ENCODE results near the gene TBC1D25. TPM values are rescaled to one million over a fixed set of nuclear protein-coding genes. Genes with fewer than 3 reads are reported as not detected.
"Not testable (repeated sequence)": the region's sequence is repeated elsewhere in the genome, so short reads cannot be mapped to it uniquely, and the experiment has no call there.

TBC1D25 gene
- total and polyA plus RNA-seq, 9 donors = 3.9 to 10.8 (median 9.0) TPM

DNA sequence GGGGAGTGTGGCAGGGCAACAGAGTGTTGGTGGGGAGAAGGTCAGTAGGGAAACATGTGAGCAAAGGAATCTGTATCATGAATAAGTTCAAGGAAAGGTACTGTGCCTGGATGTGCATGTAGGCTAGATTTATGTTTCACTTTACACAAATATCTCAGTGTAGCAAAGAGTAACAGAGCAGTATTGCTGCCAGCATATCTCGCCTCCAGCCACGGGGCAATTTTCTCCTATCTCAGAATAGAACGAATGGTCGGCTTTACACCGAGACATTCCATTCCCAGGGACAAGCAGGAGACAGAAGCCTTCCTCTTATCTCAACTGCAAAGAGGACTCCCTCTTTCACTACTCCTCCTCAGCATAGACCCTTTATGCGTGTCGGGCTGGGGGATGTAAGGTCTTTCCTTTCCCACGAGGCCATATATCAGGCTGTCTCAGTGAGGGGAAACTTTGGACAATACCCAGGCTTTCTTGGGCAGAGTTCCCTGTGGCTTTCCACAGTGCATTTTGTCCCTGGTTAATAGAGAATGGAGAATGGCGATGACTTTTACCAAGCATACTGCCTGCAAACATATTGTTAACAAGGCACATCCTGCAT is 16.3 kb downstream of the TBC1D25 start:
- not testable (repeated sequence) for DNase-seq; H3K27ac ChIP-seq (ENCODE audit: low read length); H3K4me3 ChIP-seq (ENCODE audit: low read length); H3K4me1 ChIP-seq (ENCODE audit: control insufficient read depth, insufficient read depth, low read length); H3K9me3 ChIP-seq (replicated peaks; ENCODE audit: control insufficient read depth, low read depth, low read length); H3K27me3 ChIP-seq (ENCODE audit: control insufficient read depth, insufficient read depth, low read length)
- 73% methylated on average over 3 of the region's 9 CpGs for WGBS (ENCODE audit: insufficient coverage)
- peaks cover 30% of the 10 kb centered on the region for H3K36me3 ChIP-seq (ENCODE audit: control insufficient read depth, insufficient read depth, low read length)

DNA sequence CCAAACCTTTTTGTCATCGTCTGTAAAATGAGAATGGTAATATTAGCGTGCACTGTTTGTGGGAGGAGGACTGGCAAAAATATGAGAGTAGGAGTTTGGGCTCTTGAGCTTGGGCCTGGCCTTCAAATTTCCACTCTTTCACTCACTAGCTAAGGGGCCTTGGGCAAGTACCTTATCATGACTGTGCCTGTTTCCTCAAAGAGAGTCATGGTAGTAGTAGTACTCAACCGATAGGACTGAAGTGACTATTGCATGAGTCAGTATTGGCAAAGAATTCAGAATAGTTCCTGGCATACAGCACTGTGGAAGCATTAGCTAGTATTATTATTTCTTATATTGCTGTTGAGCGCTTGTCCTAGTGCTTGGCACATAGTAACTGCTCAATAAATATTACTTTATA is 18.8 kb downstream of the TBC1D25 start:
- H3K27me3 ChIP-seq (ENCODE audit: control insufficient read depth, insufficient read depth, low read length) = no peaks in the 10 kb centered on the region
- DNase-seq = no peak
- H3K4me3 ChIP-seq (ENCODE audit: low read length) = no peak overlapping the region
- H3K4me1 ChIP-seq (ENCODE audit: control insufficient read depth, insufficient read depth, low read length) = no peaks in the 10 kb centered on the region
- peaks cover 45% of the 10 kb centered on the region for H3K36me3 ChIP-seq (ENCODE audit: control insufficient read depth, insufficient read depth, low read length)
- no peaks in the 10 kb centered on the region for H3K9me3 ChIP-seq (replicated peaks; ENCODE audit: control insufficient read depth, low read depth, low read length)
- WGBS (ENCODE audit: insufficient coverage) = no CpG with 5 or more reads among the region's 4 CpGs
- H3K27ac ChIP-seq (ENCODE audit: low read length) = no peak overlapping the region

DNA sequence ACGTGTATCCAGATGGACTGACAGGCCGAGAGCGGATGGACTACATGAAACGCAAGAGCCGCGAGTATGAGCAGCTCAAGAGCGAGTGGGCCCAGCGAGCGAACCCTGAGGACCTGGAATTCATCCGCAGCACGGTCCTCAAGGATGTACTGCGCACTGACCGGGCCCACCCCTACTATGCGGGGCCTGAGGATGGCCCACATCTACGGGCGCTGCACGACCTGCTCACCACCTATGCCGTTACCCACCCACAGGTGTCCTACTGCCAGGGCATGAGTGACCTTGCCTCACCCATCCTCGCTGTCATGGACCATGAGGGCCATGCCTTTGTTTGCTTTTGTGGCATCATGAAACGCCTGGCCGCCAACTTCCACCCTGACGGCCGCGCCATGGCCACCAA is 20.1 kb downstream of the TBC1D25 start:
- H3K4me1 ChIP-seq (ENCODE audit: control insufficient read depth, insufficient read depth, low read length) = no peaks in the 10 kb centered on the region
- H3K4me3 ChIP-seq (ENCODE audit: low read length) = no peak overlapping the region
- no peak for DNase-seq
- H3K9me3 ChIP-seq (replicated peaks; ENCODE audit: control insufficient read depth, low read depth, low read length) = no peaks in the 10 kb centered on the region
- WGBS (ENCODE audit: insufficient coverage) = 93% methylated on average over 21 of the region's 24 CpGs
- no peaks in the 10 kb centered on the region for H3K27me3 ChIP-seq (ENCODE audit: control insufficient read depth, insufficient read depth, low read length)
- H3K36me3 ChIP-seq (ENCODE audit: control insufficient read depth, insufficient read depth, low read length) = peaks cover 51% of the 10 kb centered on the region
- H3K27ac ChIP-seq (ENCODE audit: low read length) = no peak overlapping the region

DNA sequence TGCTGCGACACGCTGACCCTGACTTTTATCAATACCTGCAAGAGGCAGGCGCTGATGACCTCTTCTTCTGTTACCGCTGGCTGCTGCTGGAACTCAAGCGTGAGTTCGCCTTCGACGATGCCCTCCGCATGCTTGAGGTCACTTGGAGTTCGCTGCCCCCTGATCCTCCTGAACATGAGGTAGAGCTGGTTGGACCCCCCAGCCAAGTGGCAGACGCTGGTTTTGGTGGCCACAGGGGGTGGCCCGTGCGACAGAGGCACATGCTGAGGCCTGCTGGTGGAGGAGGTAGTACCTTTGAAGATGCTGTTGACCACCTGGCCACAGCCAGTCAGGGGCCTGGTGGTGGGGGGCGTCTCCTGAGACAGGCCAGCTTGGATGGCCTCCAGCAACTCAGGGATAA is 20.5 kb downstream of the TBC1D25 start:
- H3K4me1 ChIP-seq (ENCODE audit: control insufficient read depth, insufficient read depth, low read length) = no peaks in the 10 kb centered on the region
- H3K27ac ChIP-seq (ENCODE audit: low read length) = no peak overlapping the region
- DNase-seq = no peak
- no peak overlapping the region for H3K4me3 ChIP-seq (ENCODE audit: low read length)
- 87% methylated on average over 14 of the region's 14 CpGs for WGBS (ENCODE audit: insufficient coverage)
- no peaks in the 10 kb centered on the region for H3K9me3 ChIP-seq (replicated peaks; ENCODE audit: control insufficient read depth, low read depth, low read length)
- H3K27me3 ChIP-seq (ENCODE audit: control insufficient read depth, insufficient read depth, low read length) = no peaks in the 10 kb centered on the region
- peaks cover 48% of the 10 kb centered on the region for H3K36me3 ChIP-seq (ENCODE audit: control insufficient read depth, insufficient read depth, low read length)

DNA sequence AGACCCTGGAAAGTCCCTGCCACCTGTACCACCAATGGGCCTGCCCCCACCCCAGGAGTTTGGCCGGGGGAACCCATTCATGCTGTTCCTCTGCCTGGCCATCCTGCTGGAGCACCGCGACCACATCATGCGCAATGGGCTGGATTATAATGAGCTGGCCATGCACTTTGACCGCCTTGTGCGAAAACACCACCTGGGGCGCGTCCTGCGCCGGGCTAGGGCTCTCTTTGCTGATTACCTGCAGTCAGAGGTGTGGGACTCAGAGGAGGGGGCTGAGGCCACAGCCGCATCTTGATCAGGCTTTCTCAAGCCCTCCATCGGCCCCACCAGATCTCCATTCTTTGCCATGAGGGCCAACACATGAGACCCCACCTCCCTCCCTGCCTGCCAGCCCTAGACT is 21.2 kb downstream of the TBC1D25 start:
- no peaks in the 10 kb centered on the region for H3K9me3 ChIP-seq (replicated peaks; ENCODE audit: control insufficient read depth, low read depth, low read length)
- H3K4me1 ChIP-seq (ENCODE audit: control insufficient read depth, insufficient read depth, low read length) = no peaks in the 10 kb centered on the region
- no peak overlapping the region for H3K4me3 ChIP-seq (ENCODE audit: low read length)
- H3K36me3 ChIP-seq (ENCODE audit: control insufficient read depth, insufficient read depth, low read length) = peaks cover 46% of the 10 kb centered on the region
- H3K27ac ChIP-seq (ENCODE audit: low read length) = no peak overlapping the region
- DNase-seq = no peak
- H3K27me3 ChIP-seq (ENCODE audit: control insufficient read depth, insufficient read depth, low read length) = no peaks in the 10 kb centered on the region
- 93% methylated on average over 8 of the region's 12 CpGs for WGBS (ENCODE audit: insufficient coverage)

DNA sequence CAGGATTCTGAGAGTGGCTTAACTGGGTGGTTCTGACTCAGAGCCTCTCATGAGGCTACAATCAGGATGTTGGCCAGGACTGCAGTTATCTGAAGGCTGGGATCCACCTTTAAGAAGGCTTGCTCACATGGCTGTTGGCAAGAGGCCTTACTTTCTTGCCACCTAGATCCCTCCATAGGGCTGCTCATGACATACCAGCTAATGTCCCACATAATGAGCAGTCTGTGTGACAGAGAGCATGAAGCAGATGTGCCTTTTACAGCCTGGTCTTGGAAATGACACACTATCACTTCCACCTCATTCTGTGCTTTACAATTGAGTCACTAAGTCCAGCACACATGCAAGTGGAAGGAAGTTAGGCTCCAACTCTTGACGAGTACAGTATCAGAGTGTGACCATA is 30.4 kb downstream of the TBC1D25 start:
- WGBS (ENCODE audit: insufficient coverage) = no CpG with 5 or more reads among the region's 1 CpG
- Histone ChIP-seq H3K36me3 (ENCODE audit: control insufficient read depth, insufficient read depth, low read length) (no peaks in the 10 kb centered on the region), H3K9me3 (replicated peaks; ENCODE audit: control insufficient read depth, low read depth, low read length) (no peaks in the 10 kb centered on the region), H3K4me1 (ENCODE audit: control insufficient read depth, insufficient read depth, low read length) (no peaks in the 10 kb centered on the region), H3K4me3 (ENCODE audit: low read length) (no peak overlapping the region), H3K27me3 (ENCODE audit: control insufficient read depth, insufficient read depth, low read length) (no peaks in the 10 kb centered on the region), H3K27ac (ENCODE audit: low read length) (no peak overlapping the region)
- DNase-seq = no peak

DNA sequence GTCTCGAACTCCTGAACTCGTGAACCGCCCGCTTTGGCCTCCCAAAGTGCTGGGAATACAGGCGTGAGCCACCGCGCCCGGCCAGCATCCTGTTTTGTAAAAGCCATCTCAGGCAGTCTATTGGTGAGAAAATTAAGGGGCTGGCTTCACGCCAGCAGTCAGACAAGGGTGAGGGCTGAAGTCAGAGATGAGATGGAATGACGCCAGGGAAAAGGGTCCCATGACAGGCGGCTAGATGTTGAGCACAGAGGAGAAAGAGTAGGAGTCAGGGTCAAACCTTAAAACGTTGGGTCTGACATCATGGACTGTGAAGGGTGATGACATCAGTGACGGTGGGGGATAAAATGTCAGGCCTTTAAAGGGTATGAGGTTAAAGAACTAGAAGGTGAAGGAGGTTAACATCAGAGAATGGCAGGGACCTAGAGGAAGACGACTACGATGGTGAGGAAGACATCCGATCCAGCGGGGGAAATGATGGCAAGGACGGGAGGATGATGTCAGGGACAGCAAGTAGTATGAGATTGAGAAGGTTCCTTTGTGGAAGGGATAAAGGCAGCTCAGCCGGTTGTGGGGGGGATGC is 34.3 kb downstream of the TBC1D25 start:
- 58% methylated on average over 18 of the region's 19 CpGs for WGBS (ENCODE audit: insufficient coverage)
- Histone ChIP-seq H3K27ac (ENCODE audit: low read length) (peak overlapping the region; percentile 97), H3K9me3 (replicated peaks; ENCODE audit: control insufficient read depth, low read depth, low read length) (no peaks in the 10 kb centered on the region), H3K4me1 (ENCODE audit: control insufficient read depth, insufficient read depth, low read length) (peaks cover 12% of the 10 kb centered on the region), H3K36me3 (ENCODE audit: control insufficient read depth, insufficient read depth, low read length) (peaks cover 22% of the 10 kb centered on the region), H3K27me3 (ENCODE audit: control insufficient read depth, insufficient read depth, low read length) (no peaks in the 10 kb centered on the region), H3K4me3 (ENCODE audit: low read length) (peak overlapping the region; percentile 75)
- DNase-seq = peak; percentile 68

DNA sequence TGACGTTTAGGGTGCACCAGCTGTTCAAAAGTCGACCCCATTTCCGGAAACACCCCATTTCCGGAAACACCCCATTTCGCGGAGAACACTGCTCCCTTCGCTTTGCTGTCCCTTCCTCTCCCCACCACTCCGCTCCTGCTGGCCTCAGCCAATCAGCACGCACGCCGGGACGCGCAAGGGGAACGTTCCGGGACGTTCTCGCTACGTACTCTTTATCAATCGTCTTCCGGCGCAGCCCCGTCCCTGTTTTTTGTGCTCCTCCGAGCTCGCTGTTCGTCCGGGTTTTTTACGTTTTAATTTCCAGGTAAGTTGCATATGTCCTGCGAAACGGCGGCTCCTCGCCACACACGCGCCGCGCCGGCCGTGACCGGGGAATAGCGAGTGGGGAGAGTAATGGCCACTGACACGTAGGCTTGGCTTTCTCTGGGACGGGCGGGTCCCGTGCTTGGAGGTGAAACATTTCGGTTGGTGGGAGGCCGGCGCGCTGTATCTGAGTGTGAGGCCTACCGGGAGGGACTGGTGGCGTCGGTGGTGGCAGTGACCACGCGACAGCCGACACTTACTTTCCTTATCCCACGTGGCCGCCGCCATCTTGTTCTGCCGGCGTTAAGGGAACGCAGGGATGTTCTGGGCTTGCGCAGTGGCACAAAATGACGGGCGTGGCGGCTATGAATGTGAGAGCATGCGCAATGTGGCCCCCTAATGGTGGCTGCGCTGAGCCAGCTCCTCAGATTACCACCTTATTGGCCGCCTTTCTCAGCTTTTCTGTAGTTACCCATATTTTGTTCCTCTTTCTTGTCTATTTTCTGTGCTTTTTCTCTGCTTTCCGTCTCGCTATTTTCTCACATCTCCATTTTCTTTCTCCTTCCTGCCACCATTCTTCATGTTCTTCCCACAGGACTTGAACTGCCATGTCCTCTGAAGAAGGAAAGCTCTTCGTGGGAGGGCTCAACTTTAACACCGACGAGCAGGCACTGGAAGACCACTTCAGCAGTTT is 35.1 kb downstream of the TBC1D25 start, which contains the start of gene RBM3:
Gene RBM3, plus strand, starts transcription at position 215 of the 997 bp plus-strand sequence. Its CDS starts 697 bp downstream, at position 912.
- peak; percentile 98 for DNase-seq
- Histone ChIP-seq H3K27me3 (ENCODE audit: control insufficient read depth, insufficient read depth, low read length) (no peaks in the 10 kb centered on the region), H3K4me1 (ENCODE audit: control insufficient read depth, insufficient read depth, low read length) (peaks cover 12% of the 10 kb centered on the region), H3K27ac (ENCODE audit: low read length) (peak within 1 kb of the TSS; percentile 97), H3K36me3 (ENCODE audit: control insufficient read depth, insufficient read depth, low read length) (peaks cover 27% of the 10 kb centered on the region), H3K9me3 (replicated peaks; ENCODE audit: control insufficient read depth, low read depth, low read length) (no peaks in the 10 kb centered on the region), H3K4me3 (ENCODE audit: low read length) (peak within 1 kb of the TSS; percentile 75)
- WGBS (ENCODE audit: insufficient coverage) = 38% methylated on average over 61 of the region's 71 CpGs

DNA sequence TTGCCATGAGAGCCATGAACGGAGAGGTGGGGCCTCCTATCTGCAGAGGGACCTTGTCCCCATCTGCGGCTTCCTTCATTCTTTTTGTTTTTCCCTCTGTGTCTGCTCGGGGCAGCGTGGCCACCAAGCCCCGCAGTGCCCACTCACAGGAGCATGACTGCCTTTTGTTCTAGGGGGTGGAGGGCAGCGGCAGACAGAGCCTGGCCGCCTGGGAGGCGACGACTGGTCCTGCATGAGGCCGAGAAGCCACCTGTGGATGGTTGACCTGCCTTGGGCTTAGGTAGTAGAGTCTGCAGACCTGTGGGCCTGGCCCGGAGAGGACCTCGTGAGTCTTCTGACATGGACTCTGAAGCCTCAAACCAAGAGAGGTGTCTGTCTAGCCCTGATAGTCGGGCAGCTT is 36.1 kb downstream of the TBC1D25 start:
- H3K4me1 ChIP-seq (ENCODE audit: control insufficient read depth, insufficient read depth, low read length) = peaks cover 12% of the 10 kb centered on the region
- peaks cover 27% of the 10 kb centered on the region for H3K36me3 ChIP-seq (ENCODE audit: control insufficient read depth, insufficient read depth, low read length)
- peak overlapping the region; percentile 75 for H3K4me3 ChIP-seq (ENCODE audit: low read length)
- H3K27ac ChIP-seq (ENCODE audit: low read length) = peak overlapping the region; percentile 97
- DNase-seq = no peak
- no peaks in the 10 kb centered on the region for H3K27me3 ChIP-seq (ENCODE audit: control insufficient read depth, insufficient read depth, low read length)
- no peaks in the 10 kb centered on the region for H3K9me3 ChIP-seq (replicated peaks; ENCODE audit: control insufficient read depth, low read depth, low read length)
- 84% methylated on average over 13 of the region's 13 CpGs for WGBS (ENCODE audit: insufficient coverage)

DNA sequence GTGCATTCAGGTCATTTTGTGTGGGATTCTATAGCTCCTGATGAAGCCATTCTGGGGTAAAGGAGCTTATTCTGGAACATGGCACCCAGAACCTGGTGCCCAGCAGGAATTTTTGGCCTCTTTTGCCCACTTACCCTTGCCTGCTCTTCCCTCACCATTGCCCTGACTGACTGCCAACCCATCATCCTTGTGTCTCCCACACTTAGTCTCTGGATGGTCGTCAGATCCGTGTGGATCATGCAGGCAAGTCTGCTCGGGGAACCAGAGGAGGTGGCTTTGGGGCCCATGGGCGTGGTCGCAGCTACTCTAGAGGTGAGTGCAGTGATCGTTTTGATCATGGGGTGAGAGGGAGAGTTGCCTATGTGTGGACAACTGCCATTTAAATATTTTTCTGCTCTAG is 36.6 kb downstream of the TBC1D25 start:
- 79% methylated on average over 5 of the region's 6 CpGs for WGBS (ENCODE audit: insufficient coverage)
- no peak for DNase-seq
- Histone ChIP-seq H3K9me3 (replicated peaks; ENCODE audit: control insufficient read depth, low read depth, low read length) (no peaks in the 10 kb centered on the region), H3K36me3 (ENCODE audit: control insufficient read depth, insufficient read depth, low read length) (peaks cover 27% of the 10 kb centered on the region), H3K4me1 (ENCODE audit: control insufficient read depth, insufficient read depth, low read length) (peaks cover 12% of the 10 kb centered on the region), H3K27ac (ENCODE audit: low read length) (peak overlapping the region; percentile 97), H3K27me3 (ENCODE audit: control insufficient read depth, insufficient read depth, low read length) (no peaks in the 10 kb centered on the region), H3K4me3 (ENCODE audit: low read length) (no peak overlapping the region)

Measured in muscle of leg (tissue), 11 donors.